HPDE6-E6E7 (cell line): ENCODE data around the gene SOX8.

Source experiments
- DNase-seq: peaks from one replicate; pipeline ENCODE4 v3.0.0; 2011; ENCODE audit warnings: missing footprints; ENCODE audit errors: extremely low spot score

Gene SOX8

GRCh38 chr16:972316-973002 lies 9.1 kb upstream of the SOX8 start:
- no peak for DNase-seq

GRCh38 chr16:973366-973765 lies 8.2 kb upstream of the SOX8 start:
- no peak for DNase-seq

- no peak for DNase-seq
Observed at GRCh38 chr16:974001-974601, 7.5 kb upstream of the SOX8 start.

GRCh38 chr16:974611-975261 lies 6.8 kb upstream of the SOX8 start:
- no peak for DNase-seq

- DNase-seq, result no peak
Observed at GRCh38 chr16:975291-975690, 6.3 kb upstream of the SOX8 start.

- no peak for DNase-seq
Observed at GRCh38 chr16:976389-976931, 5.1 kb upstream of the SOX8 start.

GRCh38 chr16:977081-977701 lies 4.4 kb upstream of the SOX8 start:
- no peak for DNase-seq

- DNase-seq, result no peak
Observed at GRCh38 chr16:977896-978295, 3.7 kb upstream of the SOX8 start.

GRCh38 chr16:978403-978802 lies 3.2 kb upstream of the SOX8 start:
- DNase-seq, result no peak

- DNase-seq, result no peak
Observed at GRCh38 chr16:979147-979546, 2.4 kb upstream of the SOX8 start.

GRCh38 chr16:979859-980594 lies 1.5 kb upstream of the SOX8 start:
- DNase-seq, result no peak

GRCh38 chr16:980595-980854 lies 1.0 kb upstream of the SOX8 start:
- DNase-seq, result no peak

- DNase-seq, result no peak
Observed at GRCh38 chr16:982145-983043, 824 bp downstream of the SOX8 start.

GRCh38 chr16:983044-984030 lies 1.8 kb downstream of the SOX8 start:
- no peak for DNase-seq

- no peak for DNase-seq
Observed at GRCh38 chr16:984121-984694, 2.6 kb downstream of the SOX8 start.

- no peak for DNase-seq
Observed at GRCh38 chr16:984736-985636, 3.4 kb downstream of the SOX8 start.

- DNase-seq, result no peak
Observed at GRCh38 chr16:985646-986400, 4.3 kb downstream of the SOX8 start.

- DNase-seq, result no peak
Observed at GRCh38 chr16:986411-986810, 4.8 kb downstream of the SOX8 start.
